ENCODE data around the gene VWA8.

- TF ChIP-seq POLR2A (IDR thresholded peaks at IDR 0.05; ENCODE audit: low read length), result no peak
- TF ChIP-seq GATA1 (IDR thresholded peaks at IDR 0.05; ENCODE audit: low read depth, low read length), result no peak
These were observed 96.3 kb downstream of the VWA8 start for GRCh38 chr13:41864658-41865057.
